Suprapubic skin (tissue), 4 donors: ENCODE measurements around the gene CACNA1S. TPM values are rescaled to one million over a fixed set of nuclear protein-coding genes. Genes with fewer than 3 reads are reported as not detected.

ENCODE experiments used
- DNase-seq, 2 donors: peaks; one replicate each; pipeline ENCODE4 v3.0.0-alpha.2; 2019; ENCODE audit warnings: low spot score in 2 of 2
- H3K27ac ChIP-seq: fragments of 200-600 bp; sonication (generic); one replicate; pipeline ENCODE4 v1.5.1; 2019
- H3K27me3 ChIP-seq: fragments of 200-600 bp; sonication (generic); one replicate; pipeline ENCODE4 v1.5.1; 2019
- H3K36me3 ChIP-seq: fragments of 200-600 bp; sonication (generic); one replicate; pipeline ENCODE4 v1.5.1; 2019
- H3K4me1 ChIP-seq: fragments of 200-600 bp; sonication (generic); one replicate; pipeline ENCODE4 v1.5.1; 2019
- H3K4me3 ChIP-seq: fragments of 200-600 bp; sonication (generic); one replicate; pipeline ENCODE4 v1.5.1; 2019; ENCODE audit warnings: mild to moderate bottlenecking
- H3K9me3 ChIP-seq: fragments of 200-600 bp; sonication (generic); one replicate; pipeline ENCODE4 v1.5.1; 2019
- EP300 ChIP-seq: sonication (generic); formaldehyde crosslinking; IDR thresholded peaks from one replicate; pipeline ENCODE4 v1.6.1; 2017; ENCODE audit warnings: antibody characterized with exemption
- POLR2A ChIP-seq, 2 donors: fragments of 450-650 bp; IDR thresholded peaks; one replicate each; pipeline ENCODE4 v1.6.1; 2017; ENCODE audit warnings: antibody characterized with exemption in 2 of 2, mild to moderate bottlenecking in 2 of 2, moderate library complexity in 2 of 2
- POLR2AphosphoS5 ChIP-seq, 3 donors: sonication (generic); formaldehyde crosslinking; IDR thresholded peaks; one replicate each; pipeline ENCODE4 v1.6.1; 2017; ENCODE audit warnings: antibody characterized with exemption in 3 of 3
- WGBS: methylation state at CpG from one replicate; pipeline ENCODE4 v1.1.5; 2018; 5-methylcytosine and 5-hydroxymethylcytosine counted together
- total RNA-seq, 4 donors: library from RNA; depleted of rRNA; stranded (reverse); fragments of >200 nt; gene quantifications; one replicate each; pipeline ENCODE4 v1.1.0, GENCODE V29; 2016
- TF ChIP-seq, protein P1 (sequence below), 2 donors: fragments of 200-600 bp in 1 of 2; fragments of 450-650 bp in 1 of 2; sonication (generic) in 1 of 2; IDR thresholded peaks; one replicate each; pipeline ENCODE4 v1.5.1; 2016 to 2019; ENCODE audit warnings: antibody characterized with exemption in 2 of 2, mild to moderate bottlenecking in 1 of 2, moderate library complexity in 1 of 2

The CACNA1S gene
- total RNA-seq, 4 donors from 2014 or later = not detected

DNA sequence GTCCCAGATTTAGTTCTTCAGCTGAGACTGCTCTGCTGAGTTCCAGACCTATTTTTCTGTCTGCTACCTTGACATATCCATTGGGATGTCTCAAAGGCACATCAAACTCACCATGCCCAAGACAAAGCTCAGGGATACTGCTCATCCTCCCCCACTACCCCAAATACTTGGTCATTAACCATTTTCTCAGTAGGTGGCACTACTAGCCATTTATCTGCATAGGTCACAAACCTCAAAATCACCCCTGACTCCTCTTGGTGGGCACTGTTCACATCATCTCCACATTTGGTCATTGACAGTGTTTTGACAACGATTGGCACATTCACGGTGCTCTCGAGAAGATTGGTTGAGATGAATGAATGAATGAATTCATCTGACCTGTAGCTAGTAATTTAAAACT is 32.1 kb downstream of the CACNA1S start:
- WGBS = 94% methylated on average over 3 of the region's 3 CpGs
- Histone ChIP-seq H3K9me3 (no peaks in the 10 kb centered on the region), H3K27me3 (peaks cover 4% of the 10 kb centered on the region), H3K4me3 (no peak overlapping the region), H3K27ac (no peak overlapping the region), H3K36me3 (no peaks in the 10 kb centered on the region), H3K4me1 (no peaks in the 10 kb centered on the region)
- TF ChIP-seq POLR2A (IDR thresholded peaks at IDR 0.05) (no peak), POLR2AphosphoS5 (IDR thresholded peaks at IDR 0.05) (no peak), EP300 (no peak)
- TF ChIP-seq, protein P1, sequence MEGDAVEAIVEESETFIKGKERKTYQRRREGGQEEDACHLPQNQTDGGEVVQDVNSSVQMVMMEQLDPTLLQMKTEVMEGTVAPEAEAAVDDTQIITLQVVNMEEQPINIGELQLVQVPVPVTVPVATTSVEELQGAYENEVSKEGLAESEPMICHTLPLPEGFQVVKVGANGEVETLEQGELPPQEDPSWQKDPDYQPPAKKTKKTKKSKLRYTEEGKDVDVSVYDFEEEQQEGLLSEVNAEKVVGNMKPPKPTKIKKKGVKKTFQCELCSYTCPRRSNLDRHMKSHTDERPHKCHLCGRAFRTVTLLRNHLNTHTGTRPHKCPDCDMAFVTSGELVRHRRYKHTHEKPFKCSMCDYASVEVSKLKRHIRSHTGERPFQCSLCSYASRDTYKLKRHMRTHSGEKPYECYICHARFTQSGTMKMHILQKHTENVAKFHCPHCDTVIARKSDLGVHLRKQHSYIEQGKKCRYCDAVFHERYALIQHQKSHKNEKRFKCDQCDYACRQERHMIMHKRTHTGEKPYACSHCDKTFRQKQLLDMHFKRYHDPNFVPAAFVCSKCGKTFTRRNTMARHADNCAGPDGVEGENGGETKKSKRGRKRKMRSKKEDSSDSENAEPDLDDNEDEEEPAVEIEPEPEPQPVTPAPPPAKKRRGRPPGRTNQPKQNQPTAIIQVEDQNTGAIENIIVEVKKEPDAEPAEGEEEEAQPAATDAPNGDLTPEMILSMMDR (IDR thresholded peaks at IDR 0.05) = no peak
- DNase-seq = no peak

DNA sequence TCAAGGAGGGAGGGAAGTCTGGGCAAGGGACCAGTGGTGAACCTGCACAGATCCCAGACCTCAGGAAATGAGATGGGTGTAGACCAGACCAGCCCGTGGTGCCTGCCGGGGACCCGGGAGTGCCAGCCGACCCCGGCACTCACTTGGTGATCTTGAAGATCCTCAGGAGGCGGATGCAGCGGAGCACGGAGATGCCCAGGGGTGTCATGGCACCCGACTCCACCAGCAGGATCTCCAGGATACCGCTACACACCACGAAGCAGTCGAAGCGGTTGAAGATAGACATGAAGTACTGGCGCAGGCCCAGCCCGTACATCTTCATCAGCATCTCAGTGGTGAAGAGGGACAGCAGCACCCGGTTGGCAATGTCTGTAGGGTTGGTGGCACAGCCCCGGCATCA is 34.5 kb downstream of the CACNA1S start:
- Histone ChIP-seq H3K27ac (no peak overlapping the region), H3K27me3 (no peaks in the 10 kb centered on the region), H3K36me3 (no peaks in the 10 kb centered on the region), H3K9me3 (no peaks in the 10 kb centered on the region), H3K4me1 (no peaks in the 10 kb centered on the region), H3K4me3 (no peak overlapping the region)
- TF ChIP-seq POLR2A (IDR thresholded peaks at IDR 0.05) = no peak
- TF ChIP-seq, protein P1 (IDR thresholded peaks at IDR 0.05) = no peak
- no peak for TF ChIP-seq EP300
- no peak for TF ChIP-seq POLR2AphosphoS5 (IDR thresholded peaks at IDR 0.05)
- no peak for DNase-seq
- 92% methylated on average over 15 of the region's 17 CpGs for WGBS

DNA sequence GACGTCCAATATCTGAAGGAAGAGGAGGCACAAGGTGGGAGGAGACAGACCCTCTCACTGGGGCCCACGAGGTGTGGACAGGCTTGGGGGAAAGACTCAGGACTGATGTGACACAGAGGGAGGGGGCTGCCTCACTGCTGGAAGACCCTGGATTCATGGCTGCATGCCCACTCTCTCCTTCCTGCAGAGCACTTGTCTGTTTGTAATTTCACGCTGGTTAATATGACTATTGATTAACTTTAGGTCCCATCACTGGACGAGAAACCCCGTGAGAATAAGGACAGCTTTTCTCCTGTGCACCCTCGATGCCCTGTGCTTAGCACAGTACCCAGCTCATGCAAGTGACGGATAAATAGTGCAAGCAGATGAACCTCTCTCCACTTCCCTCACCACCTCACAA is 35.1 kb downstream of the CACNA1S start:
- Histone ChIP-seq H3K4me1 (no peaks in the 10 kb centered on the region), H3K27me3 (no peaks in the 10 kb centered on the region), H3K27ac (no peak overlapping the region), H3K36me3 (no peaks in the 10 kb centered on the region), H3K4me3 (no peak overlapping the region), H3K9me3 (no peaks in the 10 kb centered on the region)
- TF ChIP-seq POLR2A (IDR thresholded peaks at IDR 0.05) (no peak), POLR2AphosphoS5 (IDR thresholded peaks at IDR 0.05) (no peak), EP300 (no peak)
- TF ChIP-seq, protein P1 (IDR thresholded peaks at IDR 0.05) = no peak
- DNase-seq = no peak
- WGBS = 87% methylated on average over 7 of the region's 7 CpGs

DNA sequence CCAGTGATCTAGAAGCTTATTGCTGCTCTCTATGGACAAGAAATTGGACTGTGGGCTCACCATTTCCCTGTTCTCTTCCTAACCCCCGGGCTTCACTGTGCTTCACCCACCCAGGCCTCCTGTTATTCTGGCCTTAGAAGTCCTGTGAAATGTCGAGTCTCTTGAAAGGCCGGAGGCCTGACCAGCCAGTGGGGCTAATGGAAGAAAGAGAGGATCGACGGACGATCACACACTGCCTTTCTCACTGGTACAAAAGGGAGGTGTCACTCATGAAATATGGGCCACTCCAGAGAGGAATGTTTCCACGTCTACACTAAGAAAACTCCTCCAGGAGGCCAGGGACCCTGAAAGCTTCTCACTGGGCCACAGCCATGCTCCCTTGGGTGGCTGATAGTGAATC is 36.1 kb downstream of the CACNA1S start:
- Histone ChIP-seq H3K9me3 (no peaks in the 10 kb centered on the region), H3K36me3 (no peaks in the 10 kb centered on the region), H3K27me3 (no peaks in the 10 kb centered on the region), H3K4me3 (no peak overlapping the region), H3K27ac (no peak overlapping the region), H3K4me1 (no peaks in the 10 kb centered on the region)
- DNase-seq = no peak
- TF ChIP-seq, protein P1 (IDR thresholded peaks at IDR 0.05) = no peak
- no peak for TF ChIP-seq POLR2A (IDR thresholded peaks at IDR 0.05)
- no peak for TF ChIP-seq EP300
- 82% methylated on average over 7 of the region's 7 CpGs for WGBS

DNA sequence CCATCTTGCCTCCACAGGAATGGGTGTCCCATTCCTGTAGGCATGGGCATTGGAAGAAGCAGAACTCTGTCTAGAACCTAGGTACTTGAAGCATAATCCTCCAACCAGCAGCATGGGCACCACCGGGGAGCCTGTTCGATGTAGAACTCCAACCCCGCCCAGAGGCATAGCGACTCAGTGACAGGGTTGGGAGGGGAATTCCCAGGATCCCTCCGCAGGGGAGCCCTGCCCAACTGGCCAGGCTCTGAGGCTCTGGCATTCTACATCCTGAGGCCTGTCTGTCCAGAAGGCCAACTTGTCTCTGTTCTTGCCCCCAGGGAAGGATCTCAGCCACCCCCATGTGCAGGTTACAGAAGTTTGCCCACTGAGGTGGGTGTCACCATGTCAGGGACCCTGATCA is 38.2 kb downstream of the CACNA1S start:
- no peaks in the 10 kb centered on the region for H3K4me1 ChIP-seq
- H3K9me3 ChIP-seq = no peaks in the 10 kb centered on the region
- no peak overlapping the region for H3K27ac ChIP-seq
- no peak for TF ChIP-seq POLR2A (IDR thresholded peaks at IDR 0.05)
- TF ChIP-seq POLR2AphosphoS5 (IDR thresholded peaks at IDR 0.05) = no peak
- TF ChIP-seq EP300 = no peak
- TF ChIP-seq, protein P1 (IDR thresholded peaks at IDR 0.05) = no peak
- DNase-seq = no peak
- H3K4me3 ChIP-seq = no peak overlapping the region
- H3K27me3 ChIP-seq = no peaks in the 10 kb centered on the region
- WGBS = 62% methylated on average over 3 of the region's 5 CpGs
- H3K36me3 ChIP-seq = no peaks in the 10 kb centered on the region
